Activated CD4-positive, alpha-beta T cell treated with anti-CD3 and anti-CD28 coated beads, Interleukin-2, amount 10 ng/mL, durations not matched to agents 24 days and 14 days (primary cell): ENCODE measurements around the gene DZIP1. TPM values are rescaled to one million over a fixed set of nuclear protein-coding genes. Genes with fewer than 3 reads are reported as not detected.

ENCODE experiments used
- DNase-seq: peaks from one replicate; pipeline ENCODE4 v3.0.0; 2022
- H3K27ac Mint-ChIP-seq: one replicate; pipeline ENCODE4 v1.8.0; 2022; ENCODE audit warnings: mild to moderate bottlenecking, mixed read lengths
- H3K27me3 Mint-ChIP-seq: one replicate; pipeline ENCODE4 v1.8.0; 2022; ENCODE audit warnings: mixed read lengths
- H3K36me3 Mint-ChIP-seq: one replicate; pipeline ENCODE4 v1.8.0; 2022; ENCODE audit warnings: low read depth, mild to moderate bottlenecking, mixed read lengths
- H3K4me1 Mint-ChIP-seq: one replicate; pipeline ENCODE4 v1.8.0; 2021; ENCODE audit warnings: mixed read lengths
- H3K4me3 Mint-ChIP-seq: one replicate; pipeline ENCODE4 v1.8.0; 2022; ENCODE audit warnings: mild to moderate bottlenecking, moderate library complexity, mixed read lengths
- H3K9me3 Mint-ChIP-seq: one replicate; pipeline ENCODE4 v1.8.0; 2021; ENCODE audit warnings: mixed read lengths
- intact Hi-C: fragments of 100-400 bp; cut with micrococcal nuclease; formaldehyde crosslinking; loops from one replicate; pipeline ENCODE4 v1.15.1; 2023
- total RNA-seq: library from RNA; stranded (reverse); gene quantifications from 2 replicates; pipeline ENCODE4 v1.2.3, GENCODE V29; 2022

DZIP1 gene
- total RNA-seq, 1 donor from 2014 or later = 0.12 TPM

- peaks cover 25% of the 10 kb centered on the region for H3K27me3 Mint-ChIP-seq
- intact Hi-C loops = no loop called here
- H3K9me3 Mint-ChIP-seq = peaks cover 4% of the 10 kb centered on the region
- H3K36me3 Mint-ChIP-seq = no peaks in the 10 kb centered on the region
- no peak overlapping the region for H3K4me3 Mint-ChIP-seq
- no peak for DNase-seq
- no peaks in the 10 kb centered on the region for H3K4me1 Mint-ChIP-seq
- H3K27ac Mint-ChIP-seq = no peak overlapping the region
Measured at GRCh38 chr13:95659500-95659899, 15.0 kb upstream of the DZIP1 start.

DNA sequence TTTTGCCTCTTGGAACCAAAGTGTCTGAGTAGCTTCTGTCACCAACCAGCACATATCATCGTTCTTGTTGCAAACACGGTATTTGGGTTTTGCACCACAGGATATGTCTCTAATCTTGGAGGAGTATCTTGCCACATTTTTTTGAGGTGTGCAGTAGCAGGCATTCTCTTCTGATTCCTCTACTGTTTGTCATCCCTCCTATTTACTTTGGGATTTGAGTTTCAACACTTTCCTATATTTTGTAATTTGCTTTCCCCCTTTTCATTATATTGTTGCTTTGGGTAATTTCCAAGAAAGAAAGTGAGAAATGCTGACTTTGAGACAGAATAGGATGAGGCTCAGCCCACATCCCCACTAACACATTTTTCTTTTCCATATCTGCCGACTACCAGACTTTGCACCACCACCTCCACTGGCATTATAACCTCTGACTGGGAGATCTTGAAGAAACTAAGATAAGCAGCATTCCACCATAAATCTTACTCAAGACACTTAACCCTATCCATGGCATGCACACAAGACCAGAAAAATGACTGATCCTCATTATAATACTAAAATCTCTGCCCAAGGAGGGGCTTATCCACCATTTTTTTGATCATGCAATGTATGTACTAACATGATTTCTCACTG lies 12.0 kb upstream of the DZIP1 start:
- peaks cover 16% of the 10 kb centered on the region for H3K27me3 Mint-ChIP-seq
- H3K9me3 Mint-ChIP-seq = no peaks in the 10 kb centered on the region
- intact Hi-C loops = no loop called here
- no peak overlapping the region for H3K4me3 Mint-ChIP-seq
- H3K36me3 Mint-ChIP-seq = no peaks in the 10 kb centered on the region
- H3K27ac Mint-ChIP-seq = no peak overlapping the region
- no peaks in the 10 kb centered on the region for H3K4me1 Mint-ChIP-seq
- peak; percentile 18 for DNase-seq

DNA sequence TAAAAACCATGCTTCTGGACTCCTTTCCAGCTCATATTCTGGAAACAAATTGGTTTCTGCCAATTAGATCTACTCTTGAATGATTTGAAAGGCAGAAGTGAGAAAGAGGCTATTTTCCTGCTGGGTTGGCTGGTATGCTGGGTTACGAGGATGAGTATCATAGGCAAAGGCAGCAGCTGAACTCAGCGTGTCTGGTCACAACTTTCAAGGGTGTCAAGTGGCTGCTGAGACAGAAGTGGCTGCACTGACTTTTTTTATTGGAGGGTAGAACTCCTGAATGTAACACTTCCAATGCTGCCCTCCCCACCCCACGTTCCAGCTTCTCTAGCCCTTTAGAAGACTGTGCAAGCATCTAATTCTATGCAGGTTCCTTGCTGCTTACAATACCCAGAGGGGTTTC lies 8.3 kb upstream of the DZIP1 start:
- H3K27me3 Mint-ChIP-seq = peaks cover 19% of the 10 kb centered on the region
- intact Hi-C loops = no loop called here
- H3K9me3 Mint-ChIP-seq = no peaks in the 10 kb centered on the region
- peak; percentile 30 for DNase-seq
- H3K4me3 Mint-ChIP-seq = no peak overlapping the region
- no peaks in the 10 kb centered on the region for H3K36me3 Mint-ChIP-seq
- no peaks in the 10 kb centered on the region for H3K4me1 Mint-ChIP-seq
- H3K27ac Mint-ChIP-seq = no peak overlapping the region

DNA sequence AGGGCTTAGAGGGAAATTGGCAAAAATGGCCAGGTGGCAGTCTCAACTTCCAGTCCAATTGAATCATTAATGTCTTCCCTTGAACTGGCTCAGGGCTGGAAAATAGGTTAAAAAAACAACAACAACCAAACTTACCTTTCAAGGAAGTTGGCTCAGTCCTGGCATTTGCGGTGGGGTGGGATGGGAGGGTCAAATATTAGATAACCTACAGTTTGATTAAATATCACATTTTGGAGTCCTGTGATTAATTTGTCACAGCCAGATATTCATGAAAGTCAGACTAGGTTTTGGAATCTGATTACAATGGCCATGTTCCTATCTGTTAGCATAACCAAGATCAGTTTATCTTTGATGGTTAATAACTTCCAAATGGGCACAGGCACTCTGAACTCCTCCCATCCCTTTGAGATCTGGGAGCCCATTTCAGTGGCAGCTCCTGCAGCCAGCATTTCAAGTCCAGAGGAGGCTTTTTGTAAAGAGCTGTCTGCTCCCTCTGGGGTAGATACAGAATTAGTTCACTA lies 7.8 kb upstream of the DZIP1 start:
- Mint-ChIP-seq H3K36me3 (no peaks in the 10 kb centered on the region), H3K9me3 (no peaks in the 10 kb centered on the region), H3K4me3 (no peak overlapping the region), H3K27me3 (peaks cover 21% of the 10 kb centered on the region), H3K27ac (no peak overlapping the region), H3K4me1 (no peaks in the 10 kb centered on the region)
- intact Hi-C loops = no loop called here
- peak; percentile 20 for DNase-seq

DNA sequence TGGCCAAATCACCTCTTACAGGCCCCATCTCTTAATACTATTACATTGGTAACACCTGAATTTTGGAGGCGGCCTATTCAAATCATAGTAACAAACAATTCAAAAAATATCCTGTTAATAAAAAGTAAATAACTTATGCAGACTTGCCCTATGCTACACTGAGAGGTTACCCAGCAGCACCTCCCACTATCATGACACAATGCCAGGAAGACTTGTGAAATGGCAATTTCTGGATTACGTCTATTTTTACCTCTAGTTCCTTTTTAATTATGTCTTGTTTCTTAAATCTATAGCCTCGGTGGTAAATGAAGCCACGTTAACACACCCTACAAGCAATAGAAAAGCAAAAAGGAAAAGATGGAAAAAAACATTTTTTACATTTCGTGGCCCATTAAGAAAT lies 6.2 kb upstream of the DZIP1 start:
- DNase-seq = peak; percentile 14
- no peaks in the 10 kb centered on the region for H3K4me1 Mint-ChIP-seq
- no peak overlapping the region for H3K4me3 Mint-ChIP-seq
- peaks cover 23% of the 10 kb centered on the region for H3K27me3 Mint-ChIP-seq
- H3K27ac Mint-ChIP-seq = no peak overlapping the region
- H3K9me3 Mint-ChIP-seq = no peaks in the 10 kb centered on the region
- H3K36me3 Mint-ChIP-seq = no peaks in the 10 kb centered on the region
- intact Hi-C loops = no loop called here

DNA sequence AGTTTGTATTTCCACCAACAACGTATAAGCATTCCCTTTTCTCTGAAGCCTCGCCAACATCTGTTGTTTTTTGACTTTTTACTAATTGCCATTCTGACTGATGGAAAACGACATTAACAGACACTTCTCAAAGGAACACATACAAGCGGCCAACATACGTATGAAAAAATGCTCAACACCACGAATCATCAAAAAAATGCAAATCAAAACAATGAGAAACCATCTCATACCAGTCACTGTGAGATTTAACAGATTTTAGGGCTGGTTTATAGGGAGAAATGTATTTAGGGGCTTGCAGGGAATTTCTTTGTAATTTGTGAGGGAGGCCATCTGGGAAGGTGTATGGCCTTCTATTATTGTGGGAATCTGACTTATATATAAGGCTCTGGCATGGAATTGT lies 2.8 kb upstream of the DZIP1 start:
- Mint-ChIP-seq H3K4me3 (no peak overlapping the region), H3K9me3 (no peaks in the 10 kb centered on the region), H3K36me3 (no peaks in the 10 kb centered on the region), H3K27ac (no peak overlapping the region), H3K27me3 (peaks cover 40% of the 10 kb centered on the region), H3K4me1 (peaks cover 8% of the 10 kb centered on the region)
- intact Hi-C loops = no loop called here
- peak; percentile 37 for DNase-seq

DNA sequence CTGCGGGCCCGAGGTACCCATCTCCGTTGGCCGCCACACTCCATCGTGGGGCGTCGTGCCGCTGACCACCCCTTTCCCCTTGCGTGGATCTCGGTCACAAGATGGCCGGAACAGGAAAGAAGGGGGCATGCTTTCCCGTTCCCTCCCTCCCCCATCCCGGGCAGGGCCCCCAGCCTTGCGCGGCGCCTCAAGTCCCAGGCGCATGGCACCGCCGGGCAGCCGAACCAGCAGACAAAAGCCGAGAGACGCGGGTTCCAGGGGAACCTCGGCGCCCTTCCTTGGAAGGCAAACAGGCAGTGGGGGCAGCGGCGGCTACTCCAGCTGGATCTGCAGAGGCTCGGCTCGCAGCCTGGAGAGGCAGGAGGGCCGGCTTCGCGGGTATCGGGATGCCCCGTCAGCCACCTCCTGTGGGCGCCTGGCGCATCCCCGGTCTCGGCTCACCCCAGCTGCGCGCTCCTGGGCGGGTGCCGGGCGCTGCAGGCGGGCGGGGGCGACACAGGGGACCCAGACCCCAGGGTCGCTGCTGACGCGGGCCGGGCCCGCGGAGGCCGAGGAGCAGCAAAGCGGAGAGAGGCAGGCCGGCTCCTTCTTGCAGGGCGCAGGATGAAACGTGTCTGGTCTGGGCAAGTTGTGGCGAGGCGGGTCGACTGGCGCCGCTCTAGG lies 439 bp downstream of the DZIP1 start:
- Mint-ChIP-seq H3K4me3 (peak overlapping the region; percentile 79), H3K36me3 (no peaks in the 10 kb centered on the region), H3K9me3 (no peaks in the 10 kb centered on the region), H3K27ac (no peak overlapping the region), H3K4me1 (peaks cover 8% of the 10 kb centered on the region), H3K27me3 (peaks cover 57% of the 10 kb centered on the region)
- intact Hi-C loops = loop anchor here (5.0 kb wide), 2 partner anchors 33 to 932 kb away; partner anchors contain the start of genes DNAJC3 and SOX21
- no peak for DNase-seq

GRCh38 chr13:95643571-95643935 lies 953 bp downstream of the DZIP1 start:
- peak; percentile 51 for DNase-seq
- H3K36me3 Mint-ChIP-seq = no peaks in the 10 kb centered on the region
- intact Hi-C loops = loop anchor here (5.0 kb wide), 2 partner anchors 34 to 931 kb away; partner anchors contain the start of genes DNAJC3 and SOX21
- no peaks in the 10 kb centered on the region for H3K9me3 Mint-ChIP-seq
- peak overlapping the region; percentile 52 for H3K4me3 Mint-ChIP-seq
- H3K27ac Mint-ChIP-seq = no peak overlapping the region
- H3K27me3 Mint-ChIP-seq = peaks cover 60% of the 10 kb centered on the region
- peaks cover 8% of the 10 kb centered on the region for H3K4me1 Mint-ChIP-seq

- Mint-ChIP-seq H3K27me3 (peaks cover 59% of the 10 kb centered on the region), H3K9me3 (no peaks in the 10 kb centered on the region), H3K36me3 (no peaks in the 10 kb centered on the region), H3K4me1 (peaks cover 8% of the 10 kb centered on the region), H3K4me3 (no peak overlapping the region), H3K27ac (no peak overlapping the region)
- DNase-seq = peak; percentile 32
- intact Hi-C loops = loop anchor here (5.0 kb wide), 2 partner anchors 34 to 931 kb away; partner anchors contain the start of genes DNAJC3 and SOX21
Measured at GRCh38 chr13:95642999-95643398, 1.5 kb downstream of the DZIP1 start.

- intact Hi-C loops = loop anchor here (5.0 kb wide), 2 partner anchors 35 to 930 kb away; partner anchors contain the start of genes DNAJC3 and SOX21
- H3K36me3 Mint-ChIP-seq = no peaks in the 10 kb centered on the region
- H3K27ac Mint-ChIP-seq = no peak overlapping the region
- H3K4me1 Mint-ChIP-seq = peaks cover 8% of the 10 kb centered on the region
- peaks cover 54% of the 10 kb centered on the region for H3K27me3 Mint-ChIP-seq
- peak; percentile 57 for DNase-seq
- no peaks in the 10 kb centered on the region for H3K9me3 Mint-ChIP-seq
- H3K4me3 Mint-ChIP-seq = no peak overlapping the region
Measured at GRCh38 chr13:95642028-95642621, 2.4 kb downstream of the DZIP1 start.

- DNase-seq = peak; percentile 41
- H3K4me3 Mint-ChIP-seq = no peak overlapping the region
- H3K9me3 Mint-ChIP-seq = no peaks in the 10 kb centered on the region
- H3K4me1 Mint-ChIP-seq = peaks cover 14% of the 10 kb centered on the region
- H3K27ac Mint-ChIP-seq = no peak overlapping the region
- intact Hi-C loops = loop anchor here (5.0 kb wide), 2 partner anchors 36 to 929 kb away; partner anchors contain the start of genes DNAJC3 and SOX21
- no peaks in the 10 kb centered on the region for H3K36me3 Mint-ChIP-seq
- peaks cover 51% of the 10 kb centered on the region for H3K27me3 Mint-ChIP-seq
Measured at GRCh38 chr13:95641291-95642027, 3.0 kb downstream of the DZIP1 start.

GRCh38 chr13:95636853-95637252 lies 7.7 kb downstream of the DZIP1 start:
- intact Hi-C loops = no loop called here
- no peak overlapping the region for H3K4me3 Mint-ChIP-seq
- H3K27me3 Mint-ChIP-seq = peaks cover 30% of the 10 kb centered on the region
- no peak overlapping the region for H3K27ac Mint-ChIP-seq
- H3K9me3 Mint-ChIP-seq = no peaks in the 10 kb centered on the region
- peak; percentile 67 for DNase-seq
- H3K4me1 Mint-ChIP-seq = peaks cover 10% of the 10 kb centered on the region
- H3K36me3 Mint-ChIP-seq = no peaks in the 10 kb centered on the region

DNA sequence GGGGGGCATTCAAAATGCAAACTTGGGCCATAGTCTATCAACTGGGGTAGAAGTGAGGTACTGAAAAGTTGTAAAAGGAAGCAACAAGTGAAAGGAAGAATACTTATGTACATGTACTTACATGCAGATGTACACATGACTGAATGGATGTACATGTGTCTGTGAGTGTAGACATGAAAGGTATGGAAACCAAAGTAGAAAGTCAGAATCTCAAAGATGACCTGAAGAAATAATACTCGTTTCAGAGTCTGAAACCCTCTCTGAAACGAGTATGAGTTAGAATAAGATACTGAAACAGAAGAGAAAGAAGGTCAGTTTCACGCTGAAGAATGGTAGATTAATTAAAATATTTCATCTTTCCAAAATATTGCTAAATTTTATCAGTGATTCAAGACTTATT lies 13.9 kb downstream of the DZIP1 start:
- Mint-ChIP-seq H3K9me3 (no peaks in the 10 kb centered on the region), H3K27me3 (peaks cover 28% of the 10 kb centered on the region), H3K27ac (no peak overlapping the region), H3K4me1 (peaks cover 1% of the 10 kb centered on the region), H3K4me3 (no peak overlapping the region), H3K36me3 (no peaks in the 10 kb centered on the region)
- no peak for DNase-seq
- intact Hi-C loops = no loop called here
